Ascending aorta (tissue), 2 donors: ENCODE measurements around the gene PTPN3. TPM values are rescaled to one million over a fixed set of nuclear protein-coding genes. Genes with fewer than 3 reads are reported as not detected.
A peak's percentile ranks its signal among the peaks of the same experiment; 100 is the strongest.
"Not testable (repeated sequence)": the region's sequence is repeated elsewhere in the genome, so short reads cannot be mapped to it uniquely, and the experiment has no call there.

Experiments used
- DNase-seq, 2 donors: peaks; one replicate each; pipeline ENCODE4 v3.0.0-alpha.2; 2019; ENCODE audit warnings: low spot score in 2 of 2
- H3K27ac ChIP-seq, 2 donors: fragments of 200-600 bp; sonication (generic); one replicate each; pipeline ENCODE4 v1.5.1; 2016 to 2017; ENCODE audit warnings: mild to moderate bottlenecking in 1 of 2
- H3K27me3 ChIP-seq: fragments of 200-600 bp; sonication (generic); one replicate; pipeline ENCODE4 v1.5.1; 2017
- H3K36me3 ChIP-seq, 2 donors: fragments of 200-600 bp; sonication (generic); one replicate each; pipeline ENCODE4 v1.5.1; 2016
- H3K4me1 ChIP-seq, 2 donors: fragments of 200-600 bp; sonication (generic); one replicate each; pipeline ENCODE4 v1.5.1; 2016 to 2017; ENCODE audit warnings: mild to moderate bottlenecking in 1 of 2
- H3K4me3 ChIP-seq, 2 donors: fragments of 200-600 bp; sonication (generic); one replicate each; pipeline ENCODE4 v1.5.1; 2016 to 2017; ENCODE audit warnings: mild to moderate bottlenecking in 1 of 2
- H3K9me3 ChIP-seq, 2 donors: fragments of 200-600 bp; sonication (generic); one replicate each; pipeline ENCODE4 v1.5.1; 2016
- intact Hi-C: fragments of 100-400 bp; cut with DNase I; formaldehyde crosslinking; loops from one replicate; pipeline ENCODE4 v1.15.1; 2023
- total RNA-seq: library from RNA; depleted of rRNA; stranded (reverse); fragments of >200 nt; gene quantifications from one replicate; pipeline ENCODE4 v1.1.0, GENCODE V29; 2016
- TF ChIP-seq, protein P1 (sequence below), 3 experiments: fragments of 200-600 bp in 2 of 3; fragments of 450-650 bp in 1 of 3; sonication (generic) in 2 of 3; IDR thresholded peaks; one replicate each; pipeline ENCODE4 v1.5.1; 2016 to 2019; ENCODE audit warnings: antibody characterized with exemption in 3 of 3, mild to moderate bottlenecking in 1 of 3, moderate library complexity in 1 of 3

The PTPN3 gene
- total RNA-seq, 1 donor from 2014 or later: 4.3 TPM

- Histone ChIP-seq H3K4me1 (no peaks in the 10 kb centered on the region), H3K36me3 (no peaks in the 10 kb centered on the region), H3K27me3 (no peaks in the 10 kb centered on the region), H3K4me3 (no peak overlapping the region), H3K9me3 (no peaks in the 10 kb centered on the region), H3K27ac (no peak overlapping the region)
- TF ChIP-seq, protein P1, sequence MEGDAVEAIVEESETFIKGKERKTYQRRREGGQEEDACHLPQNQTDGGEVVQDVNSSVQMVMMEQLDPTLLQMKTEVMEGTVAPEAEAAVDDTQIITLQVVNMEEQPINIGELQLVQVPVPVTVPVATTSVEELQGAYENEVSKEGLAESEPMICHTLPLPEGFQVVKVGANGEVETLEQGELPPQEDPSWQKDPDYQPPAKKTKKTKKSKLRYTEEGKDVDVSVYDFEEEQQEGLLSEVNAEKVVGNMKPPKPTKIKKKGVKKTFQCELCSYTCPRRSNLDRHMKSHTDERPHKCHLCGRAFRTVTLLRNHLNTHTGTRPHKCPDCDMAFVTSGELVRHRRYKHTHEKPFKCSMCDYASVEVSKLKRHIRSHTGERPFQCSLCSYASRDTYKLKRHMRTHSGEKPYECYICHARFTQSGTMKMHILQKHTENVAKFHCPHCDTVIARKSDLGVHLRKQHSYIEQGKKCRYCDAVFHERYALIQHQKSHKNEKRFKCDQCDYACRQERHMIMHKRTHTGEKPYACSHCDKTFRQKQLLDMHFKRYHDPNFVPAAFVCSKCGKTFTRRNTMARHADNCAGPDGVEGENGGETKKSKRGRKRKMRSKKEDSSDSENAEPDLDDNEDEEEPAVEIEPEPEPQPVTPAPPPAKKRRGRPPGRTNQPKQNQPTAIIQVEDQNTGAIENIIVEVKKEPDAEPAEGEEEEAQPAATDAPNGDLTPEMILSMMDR (IDR thresholded peaks at IDR 0.05): no peak
- DNase-seq: no peak
- intact Hi-C loops: no loop called here
These were observed 156.5 kb downstream of the PTPN3 start for GRCh38 chr9:109341561-109341960.

- DNase-seq, H3K27me3 ChIP-seq, H3K9me3 ChIP-seq, H3K4me3 ChIP-seq, H3K4me1 ChIP-seq, H3K27ac ChIP-seq, H3K36me3 ChIP-seq, intact Hi-C loops: not testable (repeated sequence)
These were observed 157.1 kb downstream of the PTPN3 start for GRCh38 chr9:109340979-109341378.

GRCh38 chr9:109336409-109336808 lies 161.7 kb downstream of the PTPN3 start:
- Histone ChIP-seq H3K36me3 (no peaks in the 10 kb centered on the region), H3K27me3 (no peaks in the 10 kb centered on the region), H3K9me3 (no peaks in the 10 kb centered on the region), H3K27ac (no peak overlapping the region), H3K4me3 (no peak overlapping the region), H3K4me1 (peaks cover 0 to 3% of the 10 kb centered on the region in 2 donors)
- DNase-seq: no peak
- intact Hi-C loops: no loop called here
- TF ChIP-seq, protein P1 (IDR thresholded peaks at IDR 0.05): no peak

DNA sequence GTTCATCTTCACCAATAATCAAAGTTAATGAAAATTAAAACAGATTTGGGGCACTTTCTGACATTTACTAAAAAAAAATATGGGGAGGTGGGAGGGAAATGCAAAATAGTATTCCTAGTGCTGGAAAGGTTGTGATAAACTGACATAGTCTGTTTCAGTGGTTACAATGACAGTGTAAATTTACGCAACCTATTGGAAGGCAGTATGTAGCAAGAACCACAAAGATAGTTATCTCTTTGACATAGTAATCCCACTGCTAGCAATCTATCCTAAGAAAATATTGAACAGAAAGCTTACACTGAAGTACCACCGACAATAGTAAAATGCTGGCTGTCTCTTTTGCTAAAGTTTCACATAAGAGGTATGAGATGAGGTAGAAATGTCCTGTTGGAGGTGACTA lies 162.2 kb downstream of the PTPN3 start:
- H3K4me1 ChIP-seq: peaks cover 0 to 5% of the 10 kb centered on the region in 2 donors
- intact Hi-C loops: no loop called here
- H3K4me3 ChIP-seq: no peak overlapping the region
- H3K9me3 ChIP-seq: no peaks in the 10 kb centered on the region
- no peaks in the 10 kb centered on the region for H3K36me3 ChIP-seq
- TF ChIP-seq, protein P1 (IDR thresholded peaks at IDR 0.05): no peak
- no peaks in the 10 kb centered on the region for H3K27me3 ChIP-seq
- H3K27ac ChIP-seq: no peak overlapping the region
- DNase-seq: no peak

- intact Hi-C loops: no loop called here
- Histone ChIP-seq H3K36me3 (no peaks in the 10 kb centered on the region), H3K4me1 (peaks cover 0 to 5% of the 10 kb centered on the region in 2 donors), H3K9me3 (no peaks in the 10 kb centered on the region), H3K27me3 (no peaks in the 10 kb centered on the region), H3K27ac (no peak overlapping the region), H3K4me3 (no peak overlapping the region)
- TF ChIP-seq, protein P1 (IDR thresholded peaks at IDR 0.05): no peak
- no peak for DNase-seq
These were observed 163.0 kb downstream of the PTPN3 start for GRCh38 chr9:109335121-109335520.

DNA sequence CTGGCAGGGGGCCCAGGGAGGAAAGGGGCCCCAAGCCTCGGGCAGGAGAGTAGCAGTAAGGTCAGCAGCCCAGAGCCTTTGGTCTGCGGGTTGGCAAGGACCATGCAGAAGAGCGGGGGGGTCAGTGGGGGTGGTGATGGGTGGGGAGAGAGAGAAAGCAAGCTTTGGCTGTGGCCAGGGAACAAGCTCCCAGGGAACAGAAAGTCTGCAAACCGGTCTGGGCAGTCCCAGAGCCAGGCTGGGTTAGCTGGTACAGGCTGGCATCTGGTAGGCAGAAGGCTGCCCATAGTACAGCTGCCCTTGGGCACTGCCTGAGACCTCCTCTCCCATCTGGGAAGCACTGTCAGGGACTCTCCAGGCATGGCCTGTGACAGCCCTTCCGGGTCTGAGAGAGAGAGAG lies 166.8 kb downstream of the PTPN3 start:
- peak overlapping the region in 1 of 2 donors; percentile 48 for H3K27ac ChIP-seq
- TF ChIP-seq, protein P1 (IDR thresholded peaks at IDR 0.05): no peak
- no peak for DNase-seq
- H3K27me3 ChIP-seq: no peaks in the 10 kb centered on the region
- intact Hi-C loops: no loop called here
- no peaks in the 10 kb centered on the region for H3K36me3 ChIP-seq
- H3K4me3 ChIP-seq: no peak overlapping the region
- H3K4me1 ChIP-seq: peaks cover 0 to 8% of the 10 kb centered on the region in 2 donors
- no peaks in the 10 kb centered on the region for H3K9me3 ChIP-seq
